Mesothelial cell of epicardium (in vitro differentiated cells): ENCODE measurements around the gene TOR3A. TPM values are rescaled to one million over a fixed set of nuclear protein-coding genes. Genes with fewer than 3 reads are reported as not detected.

Experiments used
- DNase-seq, 2 experiments: peaks; one replicate each; pipeline ENCODE4 v3.0.0; 2021; ENCODE audit warnings: low spot score in 2 of 2; ENCODE audit not compliant: unreplicated experiment in 2 of 2
- H3K27ac Mint-ChIP-seq: 2 replicates; pipeline ENCODE4 v1.8.0; 2021; ENCODE audit warnings: mixed read lengths
- H3K27me3 Mint-ChIP-seq: 2 replicates; pipeline ENCODE4 v1.8.0; 2021; ENCODE audit warnings: low read depth, mixed read lengths
- H3K36me3 Mint-ChIP-seq: 2 replicates; pipeline ENCODE4 v1.8.0; 2021; ENCODE audit warnings: mixed read lengths
- H3K4me1 Mint-ChIP-seq: 2 replicates; pipeline ENCODE4 v1.8.0; 2021; ENCODE audit warnings: mixed read lengths
- H3K4me3 Mint-ChIP-seq: 2 replicates; pipeline ENCODE4 v1.8.0; 2021; ENCODE audit warnings: mild to moderate bottlenecking, moderate library complexity, mixed read lengths
- H3K9me3 Mint-ChIP-seq: 2 replicates; pipeline ENCODE4 v1.8.0; 2021; ENCODE audit warnings: mixed read lengths
- total RNA-seq: library from RNA; stranded (reverse); gene quantifications from 3 replicates; pipeline ENCODE4 v1.2.1, GENCODE V29; 2021
- TF ChIP-seq, protein P1 (sequence below): fragments of 200-600 bp; sonication (generic); IDR thresholded peaks from one replicate; pipeline ENCODE4 v1.5.0; 2021; ENCODE audit warnings: antibody characterized with exemption; ENCODE audit not compliant: unreplicated experiment

The TOR3A gene
- total RNA-seq, 1 donor from 2014 or later, result 16.5 TPM

DNA sequence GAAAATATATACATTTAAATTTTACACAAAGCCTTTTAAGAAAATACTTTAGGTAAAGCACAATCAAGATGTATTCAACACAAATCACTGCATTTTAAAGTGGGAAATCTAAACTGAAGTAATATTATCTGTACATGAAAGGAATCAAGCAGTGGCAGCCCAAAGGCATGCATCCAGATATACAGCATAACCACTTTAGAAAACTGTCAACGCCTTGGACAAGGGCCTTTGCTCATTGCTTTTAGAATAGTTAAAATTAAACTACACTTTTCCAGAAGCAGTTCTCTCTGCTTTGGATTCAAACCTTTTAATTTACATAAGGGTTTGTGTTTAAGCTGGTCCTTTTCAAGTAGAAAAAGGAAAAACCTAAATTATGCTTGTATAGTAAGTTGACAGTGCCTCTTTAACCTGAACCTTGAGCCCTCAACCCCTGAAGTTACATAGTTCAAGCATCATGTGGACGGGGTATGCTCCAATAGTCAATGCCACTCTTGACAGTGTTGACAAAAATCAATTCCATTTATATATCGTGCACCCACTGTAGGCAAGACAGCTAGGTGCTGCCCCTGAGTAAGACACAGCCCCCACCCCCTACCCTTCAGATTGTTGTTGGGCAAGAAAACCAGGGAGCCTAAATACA is 22.9 kb downstream of the TOR3A start:
- Mint-ChIP-seq H3K9me3 (no peaks in the 10 kb centered on the region), H3K4me1 (peaks cover 9% of the 10 kb centered on the region), H3K27ac (no peak overlapping the region), H3K27me3 (no peaks in the 10 kb centered on the region), H3K36me3 (peaks cover 20% of the 10 kb centered on the region), H3K4me3 (no peak overlapping the region)
- TF ChIP-seq, protein P1, sequence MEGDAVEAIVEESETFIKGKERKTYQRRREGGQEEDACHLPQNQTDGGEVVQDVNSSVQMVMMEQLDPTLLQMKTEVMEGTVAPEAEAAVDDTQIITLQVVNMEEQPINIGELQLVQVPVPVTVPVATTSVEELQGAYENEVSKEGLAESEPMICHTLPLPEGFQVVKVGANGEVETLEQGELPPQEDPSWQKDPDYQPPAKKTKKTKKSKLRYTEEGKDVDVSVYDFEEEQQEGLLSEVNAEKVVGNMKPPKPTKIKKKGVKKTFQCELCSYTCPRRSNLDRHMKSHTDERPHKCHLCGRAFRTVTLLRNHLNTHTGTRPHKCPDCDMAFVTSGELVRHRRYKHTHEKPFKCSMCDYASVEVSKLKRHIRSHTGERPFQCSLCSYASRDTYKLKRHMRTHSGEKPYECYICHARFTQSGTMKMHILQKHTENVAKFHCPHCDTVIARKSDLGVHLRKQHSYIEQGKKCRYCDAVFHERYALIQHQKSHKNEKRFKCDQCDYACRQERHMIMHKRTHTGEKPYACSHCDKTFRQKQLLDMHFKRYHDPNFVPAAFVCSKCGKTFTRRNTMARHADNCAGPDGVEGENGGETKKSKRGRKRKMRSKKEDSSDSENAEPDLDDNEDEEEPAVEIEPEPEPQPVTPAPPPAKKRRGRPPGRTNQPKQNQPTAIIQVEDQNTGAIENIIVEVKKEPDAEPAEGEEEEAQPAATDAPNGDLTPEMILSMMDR, result no peak
- DNase-seq, result no peak

DNA sequence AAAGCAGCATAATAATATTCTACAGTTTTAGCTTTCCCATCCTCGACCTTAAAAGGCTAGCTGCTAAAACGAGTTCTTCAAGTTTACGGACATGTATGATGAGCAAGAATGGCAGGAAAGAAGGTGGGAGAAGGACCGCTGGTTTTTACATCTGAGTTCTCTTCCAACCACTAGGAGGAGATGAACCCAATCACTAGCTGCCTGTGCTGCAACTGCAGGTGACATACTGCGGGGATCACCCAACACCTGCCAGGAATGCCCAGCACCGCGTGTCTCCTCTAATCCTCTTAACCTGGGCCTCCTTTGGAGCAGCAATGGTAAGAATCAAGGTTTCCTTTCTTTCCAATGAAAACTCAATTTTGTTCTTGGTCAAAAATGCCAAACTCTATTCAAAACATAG is 23.5 kb downstream of the TOR3A start:
- no peaks in the 10 kb centered on the region for H3K9me3 Mint-ChIP-seq

DNA sequence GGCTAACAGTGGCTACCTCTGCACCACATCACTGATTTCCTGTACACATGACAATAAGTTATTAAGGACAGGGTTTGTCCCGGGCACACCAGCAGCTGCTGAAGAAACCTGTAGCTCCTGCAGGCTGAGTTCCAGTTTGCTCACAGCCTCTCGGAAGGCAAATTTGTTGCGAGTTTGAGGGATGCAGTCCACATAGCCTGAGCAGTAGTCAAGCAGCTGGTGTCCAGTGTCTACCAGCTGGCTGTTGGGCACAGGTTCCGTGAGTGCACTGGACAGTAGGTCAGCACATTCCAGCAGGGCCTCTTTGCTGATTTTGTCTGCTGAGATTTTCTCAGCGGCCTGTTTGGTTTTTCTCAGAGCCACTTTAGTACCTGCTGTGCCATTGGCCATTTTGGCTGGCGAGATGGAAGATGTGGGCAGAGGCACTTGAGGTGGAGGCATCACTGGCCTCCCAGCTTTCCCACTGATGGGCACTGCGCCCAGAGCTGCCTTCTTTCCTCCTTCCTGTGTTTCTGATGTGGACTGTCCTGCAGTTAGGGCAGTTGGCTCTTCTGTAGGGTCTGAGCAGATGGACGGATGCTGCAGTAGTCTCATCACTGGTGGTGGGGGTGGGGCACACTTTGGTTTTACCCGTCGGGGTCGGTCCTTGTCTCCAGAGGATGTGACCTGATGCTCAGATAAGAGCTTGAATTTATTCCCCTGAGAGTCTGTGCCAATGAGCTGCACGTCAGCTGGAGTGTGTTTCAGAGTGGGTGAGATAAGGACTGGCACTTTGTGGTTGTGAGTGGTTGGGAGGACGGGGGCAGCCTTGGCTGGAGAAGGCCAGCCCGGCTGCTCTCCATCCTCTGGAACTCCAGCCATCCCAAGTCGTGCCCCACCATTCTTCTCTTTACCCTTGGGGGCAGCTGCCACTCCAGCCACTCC is 26.1 kb downstream of the TOR3A start:
- peaks cover 20% of the 10 kb centered on the region for H3K36me3 Mint-ChIP-seq
- DNase-seq, result no peak
- H3K9me3 Mint-ChIP-seq, result no peaks in the 10 kb centered on the region
- TF ChIP-seq, protein P1, result no peak
- H3K4me1 Mint-ChIP-seq, result peaks cover 8% of the 10 kb centered on the region
- no peaks in the 10 kb centered on the region for H3K27me3 Mint-ChIP-seq
- H3K4me3 Mint-ChIP-seq, result no peak overlapping the region
- no peak overlapping the region for H3K27ac Mint-ChIP-seq

More for the DNA sequence above, 23.5 kb downstream of the TOR3A start:
- Mint-ChIP-seq H3K36me3 (peaks cover 24% of the 10 kb centered on the region), H3K4me1 (peaks cover 9% of the 10 kb centered on the region), H3K27ac (no peak overlapping the region), H3K27me3 (no peaks in the 10 kb centered on the region), H3K4me3 (no peak overlapping the region)
- no peak for DNase-seq
- TF ChIP-seq, protein P1, result peak; percentile 53

DNA sequence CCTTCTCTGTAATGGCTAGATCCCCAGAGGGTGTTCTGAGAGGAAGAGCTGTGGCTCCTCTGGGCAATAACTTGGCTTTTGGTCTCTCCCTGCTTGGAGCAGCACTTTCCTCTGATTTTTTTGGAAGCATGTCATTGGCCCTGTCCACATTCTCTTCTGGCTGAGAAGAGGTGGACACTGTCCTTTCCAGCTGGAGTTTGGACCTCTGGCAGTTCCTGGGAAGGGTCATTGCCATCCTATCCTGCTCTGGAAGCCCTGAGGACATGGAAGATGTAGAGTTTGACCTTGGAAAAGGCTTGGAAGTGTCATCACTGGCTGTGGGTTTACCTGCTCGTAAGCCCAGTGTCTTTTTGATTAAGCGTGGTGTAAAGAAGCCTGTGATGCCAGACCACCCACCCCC is 26.8 kb downstream of the TOR3A start:
- DNase-seq, result no peak
- Mint-ChIP-seq H3K27me3 (no peaks in the 10 kb centered on the region), H3K4me1 (peaks cover 8% of the 10 kb centered on the region), H3K9me3 (no peaks in the 10 kb centered on the region), H3K36me3 (peaks cover 23% of the 10 kb centered on the region), H3K27ac (no peak overlapping the region), H3K4me3 (no peak overlapping the region)
- TF ChIP-seq, protein P1, result no peak

GRCh38 chr1:179115181-179115580 is 33.3 kb downstream of the TOR3A start:
- Mint-ChIP-seq H3K36me3 (peaks cover 41% of the 10 kb centered on the region), H3K4me1 (no peaks in the 10 kb centered on the region), H3K27ac (no peak overlapping the region), H3K27me3 (no peaks in the 10 kb centered on the region), H3K9me3 (no peaks in the 10 kb centered on the region), H3K4me3 (no peak overlapping the region)
- DNase-seq, result no peak
- TF ChIP-seq, protein P1, result no peak
